Upper lobe of left lung (tissue), 4 donors: ENCODE data around the gene RPS6KA2.

Source experiments
- EP300 ChIP-seq, 4 donors: sonication (generic); formaldehyde crosslinking; IDR thresholded peaks; one replicate each; pipeline ENCODE4 v1.5.1; 2017; ENCODE audit warnings: antibody characterized with exemption in 4 of 4, control low read depth in 2 of 4
- TF ChIP-seq, protein P1 (sequence below), 6 experiments: fragments of 450-650 bp in 4 of 6; fragments of 200-600 bp in 2 of 6; sonication (generic) in 2 of 6; IDR thresholded peaks; one replicate each; pipeline ENCODE4 v1.5.1; 2016 to 2019; ENCODE audit warnings: antibody characterized with exemption in 6 of 6

DNA sequence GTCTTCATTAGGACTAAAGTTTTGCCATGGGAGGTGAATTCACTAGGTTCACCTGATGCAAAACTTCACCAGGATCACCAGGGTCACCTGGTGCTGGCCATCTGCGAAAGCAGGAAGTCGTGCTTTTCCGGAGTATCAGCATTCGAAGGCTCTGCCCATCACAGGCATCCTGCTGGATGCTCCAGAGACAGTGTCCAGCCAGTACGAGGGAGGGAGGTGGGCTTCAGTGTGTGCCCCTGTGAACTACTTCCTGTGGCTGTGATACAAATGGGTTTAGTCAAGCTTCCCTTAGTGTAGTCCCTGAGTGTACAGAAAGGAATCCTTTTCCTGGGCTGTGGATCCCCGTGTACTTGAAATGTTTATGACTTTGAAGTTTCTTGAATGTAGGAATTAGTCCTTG lies 3.4 kb upstream of the RPS6KA2 start:
- TF ChIP-seq, protein P1, sequence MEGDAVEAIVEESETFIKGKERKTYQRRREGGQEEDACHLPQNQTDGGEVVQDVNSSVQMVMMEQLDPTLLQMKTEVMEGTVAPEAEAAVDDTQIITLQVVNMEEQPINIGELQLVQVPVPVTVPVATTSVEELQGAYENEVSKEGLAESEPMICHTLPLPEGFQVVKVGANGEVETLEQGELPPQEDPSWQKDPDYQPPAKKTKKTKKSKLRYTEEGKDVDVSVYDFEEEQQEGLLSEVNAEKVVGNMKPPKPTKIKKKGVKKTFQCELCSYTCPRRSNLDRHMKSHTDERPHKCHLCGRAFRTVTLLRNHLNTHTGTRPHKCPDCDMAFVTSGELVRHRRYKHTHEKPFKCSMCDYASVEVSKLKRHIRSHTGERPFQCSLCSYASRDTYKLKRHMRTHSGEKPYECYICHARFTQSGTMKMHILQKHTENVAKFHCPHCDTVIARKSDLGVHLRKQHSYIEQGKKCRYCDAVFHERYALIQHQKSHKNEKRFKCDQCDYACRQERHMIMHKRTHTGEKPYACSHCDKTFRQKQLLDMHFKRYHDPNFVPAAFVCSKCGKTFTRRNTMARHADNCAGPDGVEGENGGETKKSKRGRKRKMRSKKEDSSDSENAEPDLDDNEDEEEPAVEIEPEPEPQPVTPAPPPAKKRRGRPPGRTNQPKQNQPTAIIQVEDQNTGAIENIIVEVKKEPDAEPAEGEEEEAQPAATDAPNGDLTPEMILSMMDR (IDR thresholded peaks at IDR 0.05): no peak
- no peak for TF ChIP-seq EP300 (IDR thresholded peaks at IDR 0.05)
